BE2C (cell line): ENCODE data around the gene RAPGEF6.

Experiments
- DNase-seq: peaks from one replicate; pipeline ENCODE4 v3.0.0-alpha.2; 2020
- H3K27me3 ChIP-seq: fragments of 250-450 bp; sonication (Bioruptor Pico); 2 replicates; pipeline ENCODE4 v1.5.1; 2020; ENCODE audit warnings: mild to moderate bottlenecking
- H3K36me3 ChIP-seq: fragments of 250-450 bp; sonication (Bioruptor Pico); 2 replicates; pipeline ENCODE4 v1.5.1; 2020; ENCODE audit warnings: mild to moderate bottlenecking
- H3K4me1 ChIP-seq: fragments of 250-450 bp; sonication (Bioruptor Pico); 2 replicates; pipeline ENCODE4 v1.5.1; 2020
- H3K4me3 ChIP-seq: 2 replicates; pipeline ENCODE4 v1.5.1; 2011; ENCODE audit warnings: low read depth, low read length
- H3K9me3 ChIP-seq: fragments of 250-450 bp; sonication (Bioruptor Pico); 2 replicates; pipeline ENCODE4 v1.5.1; 2020
- TF ChIP-seq, protein P1 (sequence below): IDR thresholded peaks from 2 replicates; pipeline ENCODE4 v1.5.1; 2012; ENCODE audit warnings: mild to moderate bottlenecking, low read depth, low read length

Gene RAPGEF6

DNA sequence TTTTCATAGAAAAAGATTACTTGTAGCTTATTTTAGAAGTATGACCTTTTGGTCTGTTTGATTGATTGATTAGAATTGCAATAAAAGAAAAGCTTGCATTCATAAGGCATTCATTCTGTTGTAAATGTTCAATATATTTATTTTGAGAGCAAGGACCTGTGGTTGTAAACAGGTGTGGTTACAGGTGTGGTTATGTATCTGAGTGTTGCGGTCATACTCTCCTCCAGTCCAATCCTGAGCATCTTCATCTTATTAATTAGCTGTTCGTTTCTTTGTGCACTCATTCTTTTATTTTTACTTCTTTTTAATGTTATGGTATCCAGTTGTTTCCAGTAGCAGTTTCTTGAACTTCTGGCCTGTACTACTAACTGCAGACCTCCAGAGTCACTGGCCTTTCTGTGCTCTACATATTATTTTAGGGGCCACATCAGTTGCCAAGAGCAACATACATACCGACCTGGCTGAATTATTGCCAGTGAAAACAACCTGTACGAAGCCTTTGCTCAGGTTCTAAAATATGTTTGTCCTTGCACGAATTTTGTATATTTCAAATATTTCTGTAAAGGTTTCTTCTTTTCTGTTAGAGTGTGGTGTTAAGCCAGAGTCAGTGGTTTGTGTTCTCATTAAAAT lies 242.4 kb downstream of the RAPGEF6 start:
- Histone ChIP-seq H3K27me3 (no peaks in the 10 kb centered on the region), H3K36me3 (peaks cover 29% of the 10 kb centered on the region), H3K4me3 (no peak overlapping the region), H3K9me3 (no peaks in the 10 kb centered on the region), H3K4me1 (no peaks in the 10 kb centered on the region)
- no peak for DNase-seq
- TF ChIP-seq, protein P1, sequence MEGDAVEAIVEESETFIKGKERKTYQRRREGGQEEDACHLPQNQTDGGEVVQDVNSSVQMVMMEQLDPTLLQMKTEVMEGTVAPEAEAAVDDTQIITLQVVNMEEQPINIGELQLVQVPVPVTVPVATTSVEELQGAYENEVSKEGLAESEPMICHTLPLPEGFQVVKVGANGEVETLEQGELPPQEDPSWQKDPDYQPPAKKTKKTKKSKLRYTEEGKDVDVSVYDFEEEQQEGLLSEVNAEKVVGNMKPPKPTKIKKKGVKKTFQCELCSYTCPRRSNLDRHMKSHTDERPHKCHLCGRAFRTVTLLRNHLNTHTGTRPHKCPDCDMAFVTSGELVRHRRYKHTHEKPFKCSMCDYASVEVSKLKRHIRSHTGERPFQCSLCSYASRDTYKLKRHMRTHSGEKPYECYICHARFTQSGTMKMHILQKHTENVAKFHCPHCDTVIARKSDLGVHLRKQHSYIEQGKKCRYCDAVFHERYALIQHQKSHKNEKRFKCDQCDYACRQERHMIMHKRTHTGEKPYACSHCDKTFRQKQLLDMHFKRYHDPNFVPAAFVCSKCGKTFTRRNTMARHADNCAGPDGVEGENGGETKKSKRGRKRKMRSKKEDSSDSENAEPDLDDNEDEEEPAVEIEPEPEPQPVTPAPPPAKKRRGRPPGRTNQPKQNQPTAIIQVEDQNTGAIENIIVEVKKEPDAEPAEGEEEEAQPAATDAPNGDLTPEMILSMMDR: no peak

DNA sequence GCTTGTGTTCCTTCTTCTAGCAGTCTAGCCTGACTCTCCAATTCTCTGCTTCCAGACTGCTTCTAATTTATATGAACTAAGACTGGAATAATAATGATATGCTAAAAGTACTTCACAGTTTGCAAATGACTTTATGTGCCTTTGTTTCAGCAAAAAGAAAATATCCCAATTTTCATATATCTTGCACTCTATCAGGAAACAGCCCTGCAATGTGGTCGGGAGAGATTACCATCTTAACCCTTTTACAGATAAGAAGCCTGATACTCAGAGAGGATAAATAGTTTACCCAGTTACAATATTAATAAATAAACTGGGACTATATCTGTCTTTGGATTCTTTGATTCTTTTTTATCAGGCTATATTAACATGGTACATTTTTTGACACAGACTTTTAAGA lies 245.2 kb downstream of the RAPGEF6 start:
- Histone ChIP-seq H3K4me1 (no peaks in the 10 kb centered on the region), H3K36me3 (peaks cover 14% of the 10 kb centered on the region), H3K27me3 (no peaks in the 10 kb centered on the region), H3K9me3 (no peaks in the 10 kb centered on the region), H3K4me3 (no peak overlapping the region)
- TF ChIP-seq, protein P1: no peak
- no peak for DNase-seq

DNA sequence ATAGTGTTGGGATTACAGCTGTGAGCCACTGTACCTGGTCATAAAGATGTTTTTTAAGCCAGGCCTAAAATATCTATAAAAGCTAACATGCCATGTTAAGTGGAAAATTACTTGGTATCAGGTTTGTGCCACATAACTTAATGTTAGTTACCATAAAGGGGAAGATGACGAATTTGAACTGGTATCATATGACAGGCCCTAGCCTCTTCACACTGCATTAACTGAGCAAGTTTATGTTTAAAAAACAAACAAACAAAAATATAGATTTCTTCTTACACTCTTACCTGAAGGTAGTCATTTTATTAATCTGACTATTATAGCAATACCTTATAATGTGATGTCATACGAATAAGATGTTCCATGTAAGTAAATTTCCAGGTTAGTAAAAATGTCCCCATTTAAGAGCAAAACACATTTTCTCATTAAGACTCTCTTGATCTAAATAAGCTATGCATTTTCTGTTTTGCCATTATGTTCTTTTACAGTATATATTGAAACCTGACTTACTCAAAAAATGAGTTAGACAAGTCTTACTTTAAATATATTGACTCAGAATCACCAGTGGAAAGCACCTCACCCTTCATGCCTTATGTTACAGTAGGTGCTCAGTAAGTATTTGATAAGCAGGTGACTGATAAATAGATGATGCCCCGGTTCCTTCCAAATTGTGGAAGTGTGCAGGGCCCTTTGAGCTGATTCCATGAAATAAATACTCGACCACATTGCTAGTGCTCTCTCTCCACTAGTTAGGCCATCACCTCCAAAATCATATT lies 245.7 kb downstream of the RAPGEF6 start:
- TF ChIP-seq, protein P1: no peak
- DNase-seq: no peak
- H3K4me3 ChIP-seq: no peak overlapping the region
- peaks cover 13% of the 10 kb centered on the region for H3K36me3 ChIP-seq
- H3K9me3 ChIP-seq: no peaks in the 10 kb centered on the region
- H3K27me3 ChIP-seq: no peaks in the 10 kb centered on the region
- no peaks in the 10 kb centered on the region for H3K4me1 ChIP-seq

DNA sequence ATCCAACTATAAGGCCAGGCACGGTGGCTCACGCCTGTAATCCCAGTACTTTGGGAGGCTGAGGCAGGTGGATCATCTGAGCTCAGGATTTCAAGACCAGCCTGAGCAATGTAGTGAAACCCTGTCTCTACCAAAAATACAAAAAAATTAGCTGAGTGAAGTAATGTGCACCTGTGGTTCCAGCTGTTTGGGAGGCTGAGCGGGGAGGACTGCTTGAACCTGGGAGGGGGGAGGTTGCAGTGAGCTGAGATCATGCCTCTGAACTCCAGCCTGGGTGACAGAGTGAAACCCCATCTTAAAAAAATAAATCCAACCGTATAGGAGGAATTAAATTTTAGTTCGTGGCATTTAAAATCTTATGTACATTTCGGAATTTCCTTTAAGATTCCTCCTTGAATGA lies 247.8 kb downstream of the RAPGEF6 start:
- Histone ChIP-seq H3K27me3 (no peaks in the 10 kb centered on the region), H3K4me3 (no peak overlapping the region)

DNA sequence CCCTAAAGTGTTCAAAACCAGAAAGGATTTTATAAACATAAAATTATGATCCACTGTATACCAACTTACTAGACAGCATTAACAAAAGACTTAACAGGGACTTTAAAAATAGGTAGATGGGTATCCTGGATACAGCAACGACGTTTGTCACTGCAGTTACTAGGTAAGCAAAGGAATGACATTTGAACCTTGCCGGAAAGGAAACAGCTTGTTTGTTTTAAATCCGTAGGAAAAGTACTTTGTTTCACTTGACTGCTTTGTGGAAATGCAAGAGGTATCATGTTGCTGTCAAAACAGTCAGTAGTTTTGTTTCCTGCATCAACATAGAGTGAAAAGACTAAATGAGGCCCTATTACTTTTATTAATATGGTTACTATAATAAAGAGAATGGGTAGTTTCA lies 248.2 kb downstream of the RAPGEF6 start:
- no peaks in the 10 kb centered on the region for H3K27me3 ChIP-seq
- H3K9me3 ChIP-seq: no peaks in the 10 kb centered on the region
- no peak overlapping the region for H3K4me3 ChIP-seq
- peaks cover 10% of the 10 kb centered on the region for H3K4me1 ChIP-seq
- peaks cover 6% of the 10 kb centered on the region for H3K36me3 ChIP-seq
- no peak for DNase-seq
- TF ChIP-seq, protein P1: no peak

More for the DNA sequence above, 247.8 kb downstream of the RAPGEF6 start:
- TF ChIP-seq, protein P1: no peak
- Histone ChIP-seq H3K9me3 (no peaks in the 10 kb centered on the region), H3K36me3 (peaks cover 6% of the 10 kb centered on the region), H3K4me1 (peaks cover 5% of the 10 kb centered on the region)
- no peak for DNase-seq

DNA sequence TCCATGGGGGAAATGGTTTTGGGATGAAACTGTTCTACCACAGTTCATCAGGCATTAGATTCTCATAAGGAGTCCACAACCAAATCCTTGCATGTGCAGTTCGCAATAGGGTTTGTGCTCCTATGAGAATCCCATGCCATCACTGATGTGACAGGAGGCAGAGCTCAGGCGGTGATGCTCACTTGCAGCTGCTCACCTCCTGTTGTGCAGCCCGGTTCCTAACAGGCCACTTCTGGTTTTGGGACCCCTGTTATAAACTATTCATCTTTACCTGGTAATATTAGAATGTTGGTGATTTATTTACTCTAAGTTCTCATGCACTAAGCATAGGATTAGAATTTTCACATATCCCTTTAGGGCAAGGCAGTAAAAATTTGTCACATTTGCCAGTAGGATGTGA lies 248.9 kb downstream of the RAPGEF6 start:
- no peak for DNase-seq
- Histone ChIP-seq H3K27me3 (no peaks in the 10 kb centered on the region), H3K9me3 (no peaks in the 10 kb centered on the region), H3K4me3 (no peak overlapping the region), H3K36me3 (peaks cover 6% of the 10 kb centered on the region), H3K4me1 (peaks cover 12% of the 10 kb centered on the region)
- TF ChIP-seq, protein P1: no peak
